HG03045 (cell line): Measurements from ENCODE around the gene WNT1.

Source experiments
- ATAC-seq: cut with Tn5 transposase; IDR thresholded peaks from one replicate; pipeline ENCODE4 v1.9.1; 2021; ENCODE audit warnings: mild to moderate bottlenecking, moderate library complexity; ENCODE audit not compliant: unreplicated experiment

The WNT1 gene

DNA sequence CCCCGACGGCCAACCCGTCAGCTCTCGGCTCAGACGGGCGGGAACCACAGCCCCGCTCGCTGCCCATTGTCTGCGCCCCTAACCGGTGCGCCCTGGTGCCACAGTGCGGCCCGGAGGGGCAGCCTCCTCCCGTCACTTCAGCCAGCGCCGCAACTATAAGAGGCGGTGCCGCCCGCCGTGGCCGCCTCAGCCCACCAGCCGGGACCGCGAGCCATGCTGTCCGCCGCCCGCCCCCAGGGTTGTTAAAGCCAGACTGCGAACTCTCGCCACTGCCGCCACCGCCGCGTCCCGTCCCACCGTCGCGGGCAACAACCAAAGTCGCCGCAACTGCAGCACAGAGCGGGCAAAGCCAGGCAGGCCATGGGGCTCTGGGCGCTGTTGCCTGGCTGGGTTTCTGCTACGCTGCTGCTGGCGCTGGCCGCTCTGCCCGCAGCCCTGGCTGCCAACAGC is at the start of gene WNT1:
WNT1 (plus strand) TSS at position 32 of the 450 bp plus-strand sequence; CDS start at position 361, 329 bp downstream.
- no peak for ATAC-seq

- ATAC-seq = no peak
Observed at GRCh38 chr12:48929551-48929950, 48.6 kb upstream of the WNT1 start.

DNA sequence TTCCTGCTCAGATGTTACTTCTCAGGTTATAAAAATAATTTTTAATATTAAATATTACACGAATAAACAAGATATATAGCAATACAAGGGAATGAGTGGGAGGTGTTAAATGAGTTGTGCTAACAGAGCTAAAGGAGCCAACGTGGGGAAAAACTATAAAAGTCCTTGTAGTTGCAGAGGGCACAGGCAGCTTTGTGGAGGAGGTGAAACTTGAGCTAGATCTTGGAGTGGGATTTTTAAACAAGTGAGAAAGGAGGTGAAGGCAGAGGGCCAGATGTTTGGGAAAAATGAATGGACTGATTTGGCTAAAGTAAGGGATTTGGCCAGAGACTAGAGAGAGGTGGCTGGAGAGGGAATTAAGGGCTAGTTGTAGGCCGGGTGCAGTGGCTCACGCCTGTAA is 47.6 kb upstream of the WNT1 start:
- no peak for ATAC-seq

- ATAC-seq = no peak
Observed at GRCh38 chr12:48932878-48933277, 45.2 kb upstream of the WNT1 start.

DNA sequence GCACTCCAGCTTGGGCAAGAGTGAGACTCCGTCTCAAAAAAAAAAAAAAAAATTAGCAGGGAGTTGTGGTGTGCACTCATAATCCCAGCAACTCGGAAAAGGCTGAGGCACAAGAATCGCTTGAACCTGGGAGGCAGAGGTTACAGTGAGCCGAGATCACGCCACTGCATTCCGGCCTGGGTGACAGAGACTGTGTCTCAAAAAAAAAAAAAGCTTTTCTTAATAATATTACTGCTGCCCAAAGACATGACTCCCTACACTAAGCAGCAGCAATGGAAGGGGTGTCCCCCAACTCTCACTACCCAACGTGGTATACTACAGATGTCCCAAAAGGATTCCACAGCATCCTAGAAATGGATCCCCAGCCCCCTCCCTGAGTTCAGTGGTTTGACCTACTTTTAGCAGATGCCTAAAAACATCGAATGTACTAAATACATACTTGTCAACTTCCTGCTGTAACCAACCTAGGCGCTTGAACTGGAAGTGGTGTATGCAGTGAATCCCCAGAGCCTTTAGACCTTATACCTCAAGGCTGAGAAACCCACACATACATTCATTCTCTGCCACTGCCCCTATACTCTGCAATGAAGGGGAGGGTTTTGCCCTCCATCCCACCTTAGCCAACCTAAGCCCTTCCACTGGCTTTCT is 44.3 kb upstream of the WNT1 start:
- ATAC-seq = no peak

DNA sequence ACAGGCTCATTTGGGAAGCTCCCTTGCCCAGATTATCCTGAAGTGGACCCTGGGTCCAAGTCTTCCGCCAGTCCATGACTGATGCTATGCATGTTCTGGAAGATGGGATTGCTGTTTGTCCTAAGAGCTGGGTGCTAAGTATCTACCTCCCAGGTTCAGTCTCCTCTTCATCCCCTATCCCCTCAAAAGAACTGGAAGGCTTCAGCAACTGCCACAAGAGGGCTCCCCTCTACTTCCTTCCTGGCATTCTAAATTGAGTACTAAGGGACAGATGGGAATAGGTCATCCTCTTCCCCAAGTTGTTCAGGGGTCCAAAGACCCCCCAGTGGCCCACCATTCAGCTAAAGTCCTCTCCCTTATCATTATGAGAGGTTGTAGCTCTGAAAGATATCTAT is 43.8 kb upstream of the WNT1 start:
- ATAC-seq = no peak

- no peak for ATAC-seq
Observed at GRCh38 chr12:48936379-48936979, 41.6 kb upstream of the WNT1 start.

DNA sequence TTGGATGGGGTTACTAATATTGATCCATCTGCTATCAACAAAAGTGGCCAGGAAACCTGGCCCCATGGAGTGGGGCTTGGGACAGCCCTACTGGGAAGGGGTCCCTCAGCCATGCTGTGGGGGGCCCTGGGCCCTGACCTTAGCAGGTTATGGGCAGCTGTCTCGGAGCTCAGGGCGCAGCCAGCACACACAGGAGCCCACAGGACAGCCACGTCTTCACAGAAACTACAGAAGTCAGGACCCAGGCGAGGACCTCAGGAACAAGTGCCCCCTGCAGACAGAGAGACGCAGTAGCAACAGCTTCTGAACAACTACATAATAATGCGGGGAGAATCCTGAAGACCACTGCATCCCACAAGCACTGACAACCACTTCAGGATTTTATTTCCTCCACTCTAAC is 41.0 kb upstream of the WNT1 start:
- no peak for ATAC-seq

GRCh38 chr12:48938805-48939204 is 39.3 kb upstream of the WNT1 start:
- no peak for ATAC-seq

DNA sequence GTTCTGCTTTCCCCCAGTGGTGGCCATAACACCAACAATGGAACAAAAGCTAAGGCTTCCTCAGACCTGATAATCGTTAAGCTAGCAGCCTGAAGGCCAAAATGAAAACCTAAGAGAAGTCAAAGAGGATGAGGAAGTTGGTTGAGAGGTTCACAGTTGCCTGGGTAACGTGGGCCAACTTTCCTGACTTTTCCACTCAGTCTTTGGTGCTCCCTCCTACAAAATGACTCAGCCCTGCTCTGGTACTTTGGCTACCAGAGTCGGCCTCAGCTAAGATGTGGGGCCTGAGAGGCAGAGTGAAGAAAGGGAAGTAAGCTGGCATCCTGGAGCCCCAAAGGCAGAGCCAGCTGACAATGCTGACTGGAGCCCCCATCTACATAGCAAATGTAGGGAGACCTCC is 37.9 kb upstream of the WNT1 start:
- no peak for ATAC-seq

DNA sequence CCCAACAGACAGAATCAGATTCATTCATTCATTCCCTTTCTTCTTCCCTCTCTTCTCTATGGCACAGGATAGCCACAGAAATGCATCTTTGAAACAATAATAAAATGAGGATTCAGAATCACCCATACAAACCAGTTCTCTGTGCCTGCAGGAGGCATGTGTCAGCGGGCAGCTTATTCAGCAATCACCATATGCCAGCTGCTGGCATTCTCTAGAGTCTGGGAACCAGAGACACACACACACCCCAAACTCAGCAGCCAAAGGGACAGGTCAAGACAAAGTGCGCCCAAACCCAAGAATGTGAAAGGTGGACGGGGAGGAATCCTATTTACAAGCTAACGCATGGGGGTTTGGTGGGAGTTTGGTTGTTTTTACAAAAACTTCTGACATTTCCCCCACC is 34.9 kb upstream of the WNT1 start:
- ATAC-seq = no peak

DNA sequence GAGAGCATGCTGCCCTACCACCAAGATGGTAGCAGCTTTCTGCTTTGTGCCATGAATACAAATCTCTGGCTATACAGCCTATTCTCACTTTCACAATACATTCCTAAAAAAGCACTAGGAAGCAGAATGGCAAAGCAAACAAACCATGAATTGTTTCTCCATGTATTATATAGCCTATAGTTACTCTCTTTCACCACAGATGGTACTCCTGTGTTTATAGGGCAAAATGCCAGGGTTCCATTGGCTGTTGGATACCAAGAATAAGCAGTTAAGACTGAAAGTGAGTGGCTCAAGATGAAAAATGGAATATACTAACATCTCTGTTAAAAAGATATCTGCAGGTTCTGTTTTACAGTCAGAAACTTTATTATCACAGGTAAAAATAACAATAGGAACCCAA is 31.9 kb upstream of the WNT1 start:
- no peak for ATAC-seq

DNA sequence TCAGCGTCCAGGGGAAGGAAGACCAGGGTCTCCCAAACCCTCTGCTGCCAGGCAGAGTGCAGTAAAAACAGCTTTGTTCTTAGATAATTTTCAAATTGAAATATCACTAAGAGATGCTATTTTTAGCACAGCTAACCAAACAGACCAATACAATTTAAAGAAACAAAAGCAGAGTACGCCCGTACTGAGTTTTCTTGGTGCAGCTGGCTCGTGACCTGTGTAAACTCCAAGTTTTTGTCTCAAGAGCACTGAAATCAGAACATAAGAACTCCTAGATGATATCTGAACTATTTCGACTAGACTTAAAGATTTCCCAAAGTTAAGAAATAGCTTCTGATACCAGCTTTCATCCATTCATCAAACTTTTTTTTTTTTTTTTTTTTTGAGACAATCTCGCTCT is 31.2 kb upstream of the WNT1 start:
- no peak for ATAC-seq

- ATAC-seq = no peak
Observed at GRCh38 chr12:48947727-48948126, 30.4 kb upstream of the WNT1 start.

GRCh38 chr12:48952691-48953090 is 25.4 kb upstream of the WNT1 start:
- no peak for ATAC-seq

GRCh38 chr12:48954061-48954460 is 24.1 kb upstream of the WNT1 start:
- no peak for ATAC-seq

DNA sequence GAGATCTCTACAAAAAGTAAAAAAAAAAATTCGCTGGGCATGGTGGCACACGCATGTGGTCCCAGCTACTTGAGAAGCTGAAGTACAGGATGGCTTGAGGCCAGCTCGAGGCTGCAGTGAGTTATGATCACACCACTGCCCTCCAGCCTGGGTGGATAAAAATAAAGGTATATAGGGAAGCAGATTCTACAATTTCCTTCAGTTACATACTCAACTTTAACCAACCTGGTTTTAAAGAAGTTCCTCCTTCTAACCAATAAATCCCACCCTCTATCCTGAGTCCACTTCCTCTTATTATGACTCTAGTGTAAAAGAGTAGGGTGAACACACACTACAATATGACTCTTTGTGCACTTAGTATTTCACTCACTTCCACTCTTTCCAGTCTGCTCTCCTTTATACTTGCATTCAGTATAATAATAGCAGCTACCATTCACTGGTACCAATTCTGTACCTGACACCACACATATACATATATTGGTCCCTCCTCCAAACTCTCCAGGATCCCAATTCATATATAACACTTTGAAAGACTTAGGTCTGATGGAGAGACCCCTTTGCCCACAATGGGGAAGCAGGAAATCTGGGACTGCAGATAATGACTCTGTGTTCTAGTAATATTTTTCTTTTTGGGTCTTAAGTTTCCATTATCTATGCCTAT is 23.2 kb upstream of the WNT1 start:
- no peak for ATAC-seq

DNA sequence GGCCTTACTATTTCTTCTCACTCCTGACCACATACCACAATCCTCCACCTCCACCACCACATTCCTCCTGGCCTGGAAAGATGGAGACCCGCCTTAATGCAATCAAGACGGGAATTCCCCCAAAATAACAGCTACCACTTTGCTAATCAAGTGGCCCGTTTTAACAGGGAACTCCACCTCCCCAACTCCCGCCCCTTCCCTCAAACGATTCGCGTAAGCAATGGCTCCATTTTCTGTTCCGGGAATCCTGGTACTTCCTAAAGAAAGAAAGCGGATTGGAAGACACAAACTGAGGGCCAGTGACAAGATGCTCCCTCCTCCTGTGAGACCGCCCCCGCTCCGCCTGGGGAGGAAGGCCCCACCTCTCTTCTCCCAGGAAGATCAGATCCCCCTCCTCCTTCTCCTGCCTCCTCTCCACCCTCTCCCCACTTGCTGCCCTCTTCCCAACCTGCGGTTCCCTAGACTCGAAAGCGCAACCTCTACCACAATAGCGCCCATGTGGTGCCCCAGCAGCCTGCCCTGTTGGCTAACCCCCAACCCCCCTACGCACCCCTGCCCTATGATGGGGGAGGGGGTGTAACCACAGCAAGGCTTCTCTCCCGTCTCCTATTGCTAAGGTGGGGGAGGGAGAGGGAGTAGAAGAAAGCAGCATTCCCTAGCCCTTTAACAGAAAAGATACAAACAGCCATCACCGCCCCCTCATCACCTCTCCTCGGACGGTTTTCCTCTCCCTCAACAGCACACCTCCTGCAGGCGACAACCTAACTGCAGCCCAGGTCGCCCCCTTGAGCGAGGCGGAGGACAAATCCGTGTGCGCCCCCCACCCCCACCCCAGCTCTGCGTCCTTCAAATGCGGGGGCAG is 21.6 kb upstream of the WNT1 start:
- no peak for ATAC-seq

- peak; percentile 88 for ATAC-seq
Observed at GRCh38 chr12:48957141-48958048, 20.7 kb upstream of the WNT1 start, which contains the start of gene ARF3. Gene ARF3, minus strand, starts transcription at chr12:48957487. Its CDS starts 16,392 bp downstream, at chr12:48941095.

DNA sequence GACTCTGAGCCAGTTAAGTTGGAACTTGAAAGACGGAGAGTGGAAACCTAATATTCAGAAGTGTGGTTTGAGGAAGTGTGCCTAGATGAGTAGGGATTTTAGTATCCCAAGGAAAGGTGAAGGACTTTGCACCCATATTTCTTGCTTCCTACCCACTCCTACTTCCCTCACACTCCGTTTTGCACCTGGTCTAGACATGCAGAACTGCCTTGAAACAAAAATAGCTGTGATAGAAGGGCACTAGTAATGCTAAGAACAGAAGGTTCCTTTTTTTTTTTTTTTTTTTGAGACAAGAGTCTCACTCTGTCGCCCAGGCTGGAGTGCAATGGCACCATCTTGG is 20.1 kb upstream of the WNT1 start:
- ATAC-seq = no peak
